Uterus (tissue), 4 donors: Measurements from ENCODE around the gene DAP. TPM values are rescaled to one million over a fixed set of nuclear protein-coding genes. Genes with fewer than 3 reads are reported as not detected.

ENCODE experiments used
- DNase-seq, 2 donors: peaks; one replicate each; pipeline ENCODE4 v3.0.0-alpha.2; 2019 to 2020
- H3K27ac ChIP-seq, 2 donors: fragments of 200-600 bp; sonication (generic); 1 replicate in 1 of 2; 2 replicates in 1 of 2; pipeline ENCODE4 v1.5.1; 2016 to 2018
- H3K27me3 ChIP-seq, 2 donors: fragments of 200-600 bp; sonication (generic); one replicate each; pipeline ENCODE4 v1.5.1; 2018 to 2019; ENCODE audit warnings: control low read depth in 1 of 2
- H3K36me3 ChIP-seq, 2 donors: fragments of 200-600 bp; sonication (generic); one replicate each; pipeline ENCODE4 v1.5.1; 2019; ENCODE audit warnings: control low read depth in 1 of 2
- H3K4me1 ChIP-seq, 2 donors: fragments of 200-600 bp; sonication (generic); one replicate each; pipeline ENCODE4 v1.5.1; 2018 to 2019; ENCODE audit warnings: control low read depth in 1 of 2
- H3K4me3 ChIP-seq, 2 donors: fragments of 200-600 bp; sonication (generic); 1 replicate in 1 of 2; 2 replicates in 1 of 2; pipeline ENCODE4 v1.5.1; 2018 to 2019; ENCODE audit warnings: mild to moderate bottlenecking in 1 of 2
- H3K9me3 ChIP-seq, 2 donors: fragments of 200-600 bp; sonication (generic); one replicate each; pipeline ENCODE4 v1.5.1; 2019; ENCODE audit warnings: control low read depth in 1 of 2
- CTCF ChIP-seq, 4 experiments: fragments of 200-600 bp in 2 of 4; fragments of 450-650 bp in 2 of 4; sonication (generic) in 2 of 4; IDR thresholded peaks; one replicate each; pipeline ENCODE4 v1.5.1; 2016 to 2019; ENCODE audit warnings: antibody characterized with exemption in 4 of 4, mild to moderate bottlenecking in 2 of 4, moderate library complexity in 1 of 4
- POLR2A ChIP-seq, 2 donors: fragments of 450-650 bp; IDR thresholded peaks; one replicate each; pipeline ENCODE4 v1.6.1; 2016; ENCODE audit warnings: antibody characterized with exemption in 2 of 2, mild to moderate bottlenecking in 1 of 2, moderate library complexity in 1 of 2
- intact Hi-C: fragments of 100-400 bp; cut with DNase I; formaldehyde crosslinking; loops from one replicate; pipeline ENCODE4 v1.15.1; 2023; ENCODE audit warnings: low total_unique reads
- total RNA-seq, 4 donors: library from RNA; depleted of rRNA in 3 of 4; stranded (reverse); fragments of >200 nt in 3 of 4; gene quantifications; one replicate each; pipeline versions ENCODE4 v1.1.0 to v1.2.4, GENCODE V29; 2014 to 2023
- donor health status: DM: yes; HTN: yes; CAD: no.

DAP gene
- total RNA-seq, 4 donors from 2014 or later, result 38.2 to 83.9 (median 50.0) TPM

- Histone ChIP-seq H3K4me3 (no peak overlapping the region), H3K27me3 (no peaks in the 10 kb centered on the region), H3K36me3 (no peaks in the 10 kb centered on the region), H3K27ac (peak overlapping the region in 1 of 2 donors; percentile 11), H3K4me1 (no peaks in the 10 kb centered on the region), H3K9me3 (no peaks in the 10 kb centered on the region)
- TF ChIP-seq POLR2A (IDR thresholded peaks at IDR 0.05) (no peak), CTCF (IDR thresholded peaks at IDR 0.05) (peak; percentile 72 to 86 (median 76))
- peak; percentile 61 to 68 for DNase-seq
- intact Hi-C loops, result loop anchor here (10.0 kb wide), 1 partner anchor 100 kb away; no protein-coding TSS in a partner anchor
Measured at GRCh38 chr5:10695055-10695649, 65.9 kb downstream of the DAP start.

- no peak for DNase-seq
- no peak overlapping the region for H3K27ac ChIP-seq
- H3K4me3 ChIP-seq, result no peak overlapping the region
- no peak for TF ChIP-seq CTCF (IDR thresholded peaks at IDR 0.05)
- no peak for TF ChIP-seq POLR2A (IDR thresholded peaks at IDR 0.05)
- H3K4me1 ChIP-seq, result no peaks in the 10 kb centered on the region
- H3K36me3 ChIP-seq, result no peaks in the 10 kb centered on the region
- intact Hi-C loops, result loop anchor here (10.0 kb wide), 1 partner anchor 103 kb away; no protein-coding TSS in a partner anchor
- H3K27me3 ChIP-seq, result no peaks in the 10 kb centered on the region
- H3K9me3 ChIP-seq, result no peaks in the 10 kb centered on the region
Measured at GRCh38 chr5:10691826-10692785, 68.9 kb downstream of the DAP start.

- Histone ChIP-seq H3K27ac (no peak overlapping the region), H3K9me3 (no peaks in the 10 kb centered on the region), H3K27me3 (no peaks in the 10 kb centered on the region), H3K36me3 (no peaks in the 10 kb centered on the region), H3K4me1 (no peaks in the 10 kb centered on the region), H3K4me3 (no peak overlapping the region)
- no peak for DNase-seq
- intact Hi-C loops, result loop anchor here (10.0 kb wide), 1 partner anchor 104 kb away; no protein-coding TSS in a partner anchor
- TF ChIP-seq CTCF (IDR thresholded peaks at IDR 0.05) (no peak), POLR2A (IDR thresholded peaks at IDR 0.05) (no peak)
Measured at GRCh38 chr5:10690460-10691440, 70.3 kb downstream of the DAP start.

- H3K4me1 ChIP-seq, result no peaks in the 10 kb centered on the region
- no peaks in the 10 kb centered on the region for H3K36me3 ChIP-seq
- no peak overlapping the region for H3K27ac ChIP-seq
- intact Hi-C loops, result loop anchor here (10.0 kb wide), 1 partner anchor 105 kb away; no protein-coding TSS in a partner anchor
- H3K27me3 ChIP-seq, result no peaks in the 10 kb centered on the region
- DNase-seq, result no peak
- no peaks in the 10 kb centered on the region for H3K9me3 ChIP-seq
- TF ChIP-seq POLR2A (IDR thresholded peaks at IDR 0.05) (no peak), CTCF (IDR thresholded peaks at IDR 0.05) (no peak)
- H3K4me3 ChIP-seq, result no peak overlapping the region
Measured at GRCh38 chr5:10689391-10690081, 71.5 kb downstream of the DAP start.
